ENCODE measurements around the gene IL1RAPL1.

Gene IL1RAPL1

DNA sequence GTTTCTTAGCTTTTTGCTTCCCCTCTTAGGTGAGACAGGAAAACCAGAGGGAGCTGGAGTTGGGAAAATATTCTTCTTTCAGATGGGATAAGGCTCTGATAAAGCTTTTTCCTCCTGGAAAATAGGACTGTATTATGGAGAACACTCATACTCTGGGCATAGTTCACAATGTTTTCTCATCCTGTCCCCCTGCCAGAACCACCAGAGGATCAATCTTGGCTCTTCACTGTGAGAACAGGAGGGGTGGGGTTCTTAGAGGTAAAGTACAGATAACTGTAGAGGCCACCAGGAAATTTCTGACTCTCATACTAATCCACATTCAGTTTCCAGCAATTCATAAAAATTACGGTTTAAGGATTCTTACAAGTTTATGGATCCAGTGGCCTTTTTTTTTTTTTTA, 966.3 kb downstream of the IL1RAPL1 start:
- no peak for DNase-seq

DNA sequence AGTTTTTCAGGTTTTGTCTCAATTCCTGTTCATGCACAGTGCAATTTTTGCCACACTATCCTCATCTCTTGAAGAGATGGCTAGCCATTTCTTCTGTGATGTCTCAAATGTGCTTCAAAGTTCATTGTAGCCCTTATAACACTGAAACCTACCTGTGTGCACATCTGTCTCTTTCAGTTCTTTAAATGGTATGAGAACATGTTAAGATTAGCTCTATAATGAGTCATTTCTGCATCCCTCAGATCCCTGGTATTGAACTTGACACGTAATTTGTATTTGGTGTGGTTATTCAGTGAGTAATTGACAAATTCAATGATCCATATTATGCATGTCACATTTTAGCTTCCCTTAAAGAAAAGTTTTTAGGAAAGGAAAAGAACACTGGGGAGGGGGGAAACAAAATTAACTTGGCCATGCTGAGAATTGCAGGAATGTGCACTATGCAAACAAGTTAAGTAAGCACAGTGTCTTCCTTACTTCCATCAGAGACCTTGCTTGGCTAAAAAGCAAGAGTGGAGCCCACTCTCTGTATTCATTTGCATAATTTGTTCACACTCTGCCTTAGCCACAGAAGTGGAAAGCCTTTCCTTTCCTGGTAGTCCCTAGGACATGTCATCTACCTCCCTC, 968.3 kb downstream of the IL1RAPL1 start:
- DNase-seq, result no peak

DNA sequence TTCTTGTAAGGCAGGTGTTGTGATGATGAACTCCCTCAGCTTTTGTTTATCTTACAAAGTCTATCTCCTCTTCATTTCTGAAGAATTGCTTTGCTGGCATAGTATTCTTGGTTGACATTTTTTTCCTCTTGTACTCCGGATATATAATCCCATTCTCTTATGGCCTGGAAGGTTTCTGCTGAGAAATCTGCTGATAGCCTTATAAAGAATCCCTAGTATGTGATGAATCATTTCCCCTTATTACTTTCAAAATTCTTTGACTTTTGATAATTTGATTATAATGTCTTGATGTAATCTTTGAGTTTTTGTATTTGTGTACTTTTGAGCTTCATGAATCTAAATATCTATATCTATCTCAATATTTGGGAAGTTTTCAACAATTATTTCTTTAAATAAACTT, 972.8 kb downstream of the IL1RAPL1 start:
- no peak for DNase-seq

DNA sequence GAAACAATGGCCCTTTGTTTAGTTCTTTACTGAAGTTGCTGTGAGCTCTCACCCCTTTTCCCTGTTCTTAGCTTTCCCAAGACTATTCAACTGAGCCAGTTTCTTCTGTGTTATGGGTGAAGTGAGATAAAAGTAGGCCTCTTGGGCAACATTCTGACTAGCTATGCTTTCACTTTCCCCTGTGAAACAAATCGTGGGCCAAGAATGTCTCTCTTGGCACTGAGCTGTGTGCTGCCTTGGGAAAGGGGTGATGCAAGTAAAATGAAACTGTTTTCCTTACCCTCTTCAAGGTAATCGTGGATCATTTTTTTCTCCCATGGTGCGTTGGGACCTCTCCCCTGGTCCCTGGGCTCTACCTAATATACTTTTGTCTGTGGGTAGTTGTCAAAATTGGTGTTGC, 974.2 kb downstream of the IL1RAPL1 start:
- DNase-seq, result no peak

DNA sequence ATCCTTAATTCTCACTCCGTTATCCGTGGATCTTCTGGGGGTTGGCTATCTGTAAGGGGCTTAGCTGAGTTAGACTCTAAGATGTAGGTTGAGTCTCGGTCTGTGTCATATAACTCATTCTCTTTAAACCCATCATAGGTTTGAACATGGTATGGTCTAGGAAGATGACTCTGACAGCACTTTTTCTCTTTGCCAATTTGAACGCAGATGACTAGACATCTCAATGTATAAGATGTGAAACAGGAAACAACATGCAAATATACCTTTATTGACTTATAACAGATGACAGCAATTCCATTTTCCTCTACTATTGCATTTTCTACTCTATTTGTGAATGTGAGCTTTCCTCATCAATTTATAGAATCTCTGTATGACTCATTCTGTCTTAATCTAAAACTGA, 993.3 kb downstream of the IL1RAPL1 start:
- DNase-seq, result no peak

DNA sequence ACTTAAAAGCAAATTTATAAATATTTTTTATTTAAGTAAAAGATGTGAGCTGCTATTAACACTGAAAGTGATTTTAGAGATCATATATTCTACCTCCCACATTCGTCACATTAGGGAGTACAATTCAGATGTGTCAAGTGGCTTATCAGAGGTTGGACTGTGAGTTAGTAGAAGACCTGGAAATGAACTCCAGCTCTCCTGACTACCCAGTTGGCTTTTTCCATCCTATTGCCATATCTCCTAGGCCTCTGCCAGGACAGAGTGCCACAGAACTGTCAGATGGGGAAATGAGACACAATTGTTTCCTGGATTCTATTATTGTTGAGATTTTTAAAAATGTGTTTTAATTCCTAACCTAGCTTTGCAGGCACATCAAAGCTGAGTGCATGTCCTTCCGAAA, 994.0 kb downstream of the IL1RAPL1 start:
- DNase-seq, result no peak

DNA sequence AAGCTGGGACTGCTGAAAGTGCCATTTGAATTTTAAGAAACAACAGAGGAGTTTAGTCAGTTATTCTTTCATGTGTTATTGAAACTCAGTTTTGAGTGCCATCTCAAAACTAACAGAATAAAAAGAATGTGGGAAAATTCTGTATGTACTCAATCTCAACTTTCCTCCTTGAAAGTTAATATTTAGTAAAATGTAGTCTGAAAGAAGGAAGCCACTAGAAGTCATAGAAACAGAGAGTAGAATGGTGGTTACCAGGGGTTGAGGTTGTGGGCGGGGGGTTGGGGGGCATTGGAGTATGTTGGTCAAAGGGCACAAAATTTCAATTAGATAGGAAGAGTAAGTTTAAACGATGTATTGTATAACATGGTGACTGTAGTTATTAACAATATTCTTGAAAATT, 999.9 kb downstream of the IL1RAPL1 start:
- no peak for DNase-seq

DNA sequence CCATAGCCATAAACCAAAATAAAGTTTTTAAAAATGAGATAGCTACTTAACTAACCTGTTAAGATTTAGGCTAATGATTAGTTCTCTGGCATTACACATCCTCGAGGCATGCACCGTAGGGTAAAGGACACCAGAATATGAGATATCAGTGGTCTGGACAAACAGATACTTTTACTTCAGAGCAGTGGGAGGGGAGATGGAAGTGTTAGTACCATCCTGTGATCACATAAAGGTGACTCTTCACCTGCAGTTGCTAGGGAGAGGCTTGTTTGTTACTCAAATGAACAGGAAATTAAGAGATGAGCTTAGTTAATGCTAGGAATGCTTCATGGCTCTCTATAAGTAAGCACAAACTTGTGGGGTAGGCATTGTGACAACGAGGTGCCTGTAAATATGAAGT, 1003.7 kb downstream of the IL1RAPL1 start:
- no peak for DNase-seq

DNA sequence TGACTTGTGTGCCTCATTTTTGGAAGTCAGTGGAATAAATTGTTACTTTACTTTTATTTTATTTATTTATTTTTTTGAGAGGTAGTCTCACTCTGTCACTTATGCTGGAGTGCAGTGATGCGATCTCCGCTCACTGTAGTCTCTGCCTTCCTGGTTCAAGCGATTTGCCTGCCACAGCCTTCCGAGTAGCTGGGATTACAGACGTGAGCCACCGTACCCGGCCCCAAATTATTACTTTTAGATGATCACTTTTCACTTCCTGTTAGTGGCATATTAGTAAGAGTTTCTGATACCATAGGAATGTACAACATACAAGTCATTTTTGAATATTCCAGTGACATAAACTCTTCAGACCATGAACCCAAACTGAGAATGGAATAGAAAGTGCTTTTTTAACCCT, 1017.1 kb downstream of the IL1RAPL1 start:
- no peak for DNase-seq

DNA sequence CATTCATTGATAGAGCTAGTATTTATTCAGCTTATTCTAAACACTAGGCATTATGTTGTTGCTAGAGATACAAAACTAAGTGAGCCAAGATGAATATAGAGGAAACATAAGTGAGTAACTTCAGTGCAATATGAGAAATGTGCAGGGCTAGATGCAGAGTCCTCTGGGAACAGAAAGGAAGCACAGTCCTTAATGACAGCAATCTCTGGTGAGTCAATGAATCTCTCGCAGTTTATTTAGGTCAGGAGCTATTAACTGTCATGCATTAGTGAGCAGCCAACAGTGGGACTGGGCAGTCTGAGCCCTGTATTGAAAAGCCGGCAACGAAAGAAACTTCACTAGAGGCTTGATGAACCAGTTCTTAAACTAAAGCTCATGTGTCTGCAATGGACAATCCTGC, 1030.0 kb downstream of the IL1RAPL1 start:
- no peak for DNase-seq

DNA sequence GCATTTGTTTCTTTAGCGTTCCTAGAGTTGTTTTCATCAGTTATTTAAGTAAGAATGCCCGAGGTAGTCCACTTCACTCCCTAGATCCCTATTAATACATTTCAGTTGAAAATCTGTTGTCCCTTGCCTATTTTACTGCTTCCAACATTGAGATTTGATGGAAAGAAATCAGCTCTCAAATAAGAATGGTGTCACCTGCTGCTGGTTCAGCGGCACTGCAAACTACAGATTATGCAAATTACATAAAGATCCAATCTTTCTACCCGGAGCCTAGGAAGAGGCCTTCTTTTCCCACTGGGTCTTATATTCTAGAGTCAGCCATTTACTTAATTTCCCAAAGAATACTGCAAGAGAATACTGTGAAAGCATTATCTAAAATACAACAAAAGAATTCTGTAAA, 1030.5 kb downstream of the IL1RAPL1 start:
- no peak for DNase-seq

DNA sequence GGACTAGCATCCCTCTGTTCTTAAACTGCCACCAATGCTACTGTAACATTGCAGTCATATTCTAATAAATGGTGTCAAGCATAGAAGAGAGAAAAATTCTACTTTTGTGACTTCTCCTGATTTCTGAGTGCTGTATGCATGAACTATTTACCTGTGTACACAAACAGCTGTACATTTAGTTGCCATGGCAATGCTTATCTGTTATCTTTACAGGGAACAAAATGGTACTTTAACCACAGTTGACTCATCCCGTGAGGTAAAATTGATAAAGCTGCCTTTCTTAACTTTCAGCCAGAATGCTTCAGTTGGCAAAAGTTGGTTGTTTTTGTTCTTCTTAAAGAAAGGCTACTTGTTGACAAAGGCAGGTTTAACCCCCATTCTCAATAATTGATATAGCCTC, 1040.6 kb downstream of the IL1RAPL1 start:
- no peak for DNase-seq

DNA sequence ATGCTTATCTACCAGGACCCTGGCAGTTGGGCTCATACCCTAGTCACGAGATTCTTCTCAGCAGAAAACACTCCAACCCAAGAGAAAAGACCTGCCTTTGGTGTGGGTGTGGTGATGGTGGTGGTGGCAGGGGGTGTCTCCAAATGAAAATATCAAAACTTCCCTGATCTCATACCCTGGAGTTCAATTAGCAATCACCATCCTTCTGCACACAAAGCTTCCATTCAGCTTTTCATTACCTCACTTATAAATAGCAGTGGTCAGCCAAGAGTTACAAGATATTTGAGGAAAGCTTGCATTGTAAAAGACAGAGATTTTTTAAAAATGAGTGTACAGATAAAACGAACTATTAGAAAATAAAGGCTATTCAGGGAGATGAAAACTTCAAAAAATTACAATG, 1047.3 kb downstream of the IL1RAPL1 start:
- no peak for DNase-seq

DNA sequence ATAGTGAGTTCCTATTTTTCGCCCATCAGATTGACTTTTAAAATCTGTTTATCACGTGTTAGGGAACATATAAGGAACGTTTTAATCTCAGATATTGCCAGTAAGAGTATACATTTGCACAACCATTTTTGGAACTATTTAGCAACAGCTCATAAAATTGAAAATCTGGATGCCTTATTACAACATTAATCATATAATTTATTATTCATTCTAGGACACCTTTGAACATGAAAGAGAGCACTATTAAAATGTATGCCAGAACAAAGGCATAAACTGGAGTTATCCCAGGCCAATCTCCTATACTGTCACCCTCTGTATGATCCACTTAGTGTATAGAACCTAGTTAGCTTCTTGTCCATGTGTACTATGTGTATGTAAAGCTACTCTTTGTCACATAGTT, 1049.1 kb downstream of the IL1RAPL1 start:
- no peak for DNase-seq

DNA sequence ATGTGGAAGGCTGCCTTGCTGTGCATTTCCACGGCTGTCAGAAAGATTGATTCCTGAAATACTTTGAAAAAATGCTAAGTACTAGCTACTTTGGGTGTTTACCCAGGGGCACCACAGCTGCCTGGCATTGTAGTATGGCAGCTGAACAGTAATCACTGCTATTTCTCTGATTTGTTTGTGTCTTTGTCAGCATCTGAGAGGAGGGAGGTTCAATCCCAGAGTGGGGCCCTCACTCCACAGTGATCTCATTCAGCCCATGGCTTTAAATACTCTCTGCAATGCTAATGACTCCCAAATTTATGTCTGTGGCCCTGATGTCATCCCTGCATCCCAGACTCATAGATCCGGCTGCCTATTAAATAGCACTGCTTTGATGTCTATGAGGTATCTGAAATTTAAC, 1052.9 kb downstream of the IL1RAPL1 start:
- DNase-seq, result no peak

DNA sequence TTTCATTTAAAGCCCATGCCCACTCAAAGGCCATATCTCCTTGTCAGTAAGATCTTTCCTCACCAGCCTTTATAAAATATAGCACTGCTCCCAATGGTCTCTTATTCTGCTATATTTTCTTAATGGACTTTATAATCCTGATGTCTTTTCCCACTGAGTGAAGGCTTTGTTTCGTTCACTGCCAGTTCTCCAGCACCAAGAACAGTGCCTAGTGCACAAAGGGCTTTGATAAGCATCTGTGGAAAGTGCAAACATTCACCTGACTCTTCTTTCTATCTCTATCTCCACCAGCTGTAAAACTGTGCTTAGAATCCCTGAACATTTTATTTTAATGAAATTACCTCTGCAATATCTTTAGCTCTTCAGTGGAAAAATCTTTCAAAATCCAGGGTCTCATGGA, 1054.2 kb downstream of the IL1RAPL1 start:
- DNase-seq, result no peak

DNA sequence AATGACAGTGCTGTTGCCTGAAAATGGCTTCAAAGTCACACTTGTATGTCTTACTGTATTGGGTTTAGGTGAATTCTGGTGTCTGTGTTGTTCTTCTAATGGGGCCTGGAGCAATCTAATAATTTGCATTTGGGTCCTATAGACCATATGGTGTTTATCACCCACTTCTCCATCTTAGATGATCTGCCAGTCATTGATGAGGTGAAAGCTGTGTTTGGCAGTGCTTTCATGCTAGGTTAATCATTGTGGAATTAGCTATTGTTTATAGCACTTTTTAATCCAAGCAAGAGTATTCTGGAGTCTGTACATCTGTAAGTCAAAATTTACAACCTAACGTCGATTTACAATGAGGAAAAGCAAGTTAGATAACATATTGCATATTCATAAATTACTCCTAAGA, 1055.9 kb downstream of the IL1RAPL1 start:
- DNase-seq, result no peak

DNA sequence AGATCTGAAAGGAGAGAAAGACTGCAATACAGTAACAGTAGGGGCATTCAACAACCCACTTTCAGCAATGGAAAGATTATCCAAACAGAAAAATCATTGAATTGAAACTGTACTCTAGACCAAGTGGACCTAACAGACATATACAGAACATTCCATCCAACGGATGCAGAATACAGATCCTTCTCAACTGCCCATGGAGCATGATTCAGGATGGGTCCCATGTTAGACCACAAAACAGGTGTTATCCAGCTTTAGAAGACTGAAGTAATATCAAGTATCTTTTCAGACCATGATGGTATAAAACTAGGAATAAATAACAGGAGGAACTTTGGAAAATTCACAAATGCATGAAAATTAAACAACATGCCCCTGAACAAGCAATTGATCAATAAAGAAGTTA, 1060.9 kb downstream of the IL1RAPL1 start:
- no peak for DNase-seq

DNA sequence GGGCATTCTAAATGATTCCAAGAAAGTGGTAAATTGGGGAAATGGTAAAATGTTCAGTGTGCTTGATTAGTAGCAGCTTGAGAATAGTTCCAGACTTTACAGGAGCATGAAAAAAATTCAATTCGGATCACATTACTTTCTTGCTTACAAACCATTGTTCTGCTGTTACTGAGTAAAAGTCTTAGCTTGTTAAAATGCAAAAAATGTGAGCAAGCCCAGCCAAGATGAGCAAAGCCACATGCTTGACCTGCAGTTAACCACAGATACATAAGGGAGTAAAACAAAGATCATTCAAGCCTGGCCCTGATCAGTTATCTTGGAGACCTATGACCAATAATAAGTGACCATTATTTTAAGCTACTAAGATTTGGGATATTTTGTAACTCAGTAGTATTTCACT, 1065.2 kb downstream of the IL1RAPL1 start:
- no peak for DNase-seq

DNA sequence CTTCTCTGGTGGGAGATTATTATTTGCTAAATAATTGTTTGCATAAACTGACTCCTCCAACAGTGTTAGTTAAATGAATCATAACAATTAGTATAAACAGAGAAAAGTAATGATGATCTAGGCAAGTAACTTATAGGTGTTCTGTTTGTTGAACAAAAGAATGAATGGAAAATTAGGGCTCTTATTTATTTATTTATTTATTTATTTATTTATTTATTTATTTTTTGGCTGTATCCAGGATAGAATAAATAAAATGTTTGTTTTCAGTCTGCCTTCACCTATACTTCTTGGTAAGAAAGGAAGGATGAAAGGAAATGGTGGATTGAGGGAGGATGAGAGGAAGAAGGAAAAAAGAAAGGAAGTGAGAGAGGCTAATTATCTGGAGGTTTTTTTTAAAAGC, 1066.5 kb downstream of the IL1RAPL1 start:
- no peak for DNase-seq

DNA sequence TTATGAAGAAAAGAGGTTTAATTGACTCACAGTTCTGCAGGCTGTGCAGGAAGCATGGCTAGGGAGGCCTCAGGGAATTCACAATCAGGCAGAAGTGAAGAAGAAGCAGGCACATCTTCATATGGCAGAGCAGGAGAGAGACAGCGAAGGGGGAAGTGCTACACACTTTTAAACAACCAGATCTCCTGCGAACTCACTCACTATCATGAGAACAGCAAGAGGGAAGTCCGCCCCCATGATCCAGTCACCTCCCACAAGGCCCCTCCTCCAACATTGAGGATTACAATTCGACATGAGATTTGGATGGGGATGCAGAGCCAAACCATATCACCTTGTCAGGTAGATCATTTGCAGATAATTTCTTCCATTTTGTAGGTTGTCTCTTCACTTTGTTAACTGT, 1072.7 kb downstream of the IL1RAPL1 start:
- no peak for DNase-seq

DNA sequence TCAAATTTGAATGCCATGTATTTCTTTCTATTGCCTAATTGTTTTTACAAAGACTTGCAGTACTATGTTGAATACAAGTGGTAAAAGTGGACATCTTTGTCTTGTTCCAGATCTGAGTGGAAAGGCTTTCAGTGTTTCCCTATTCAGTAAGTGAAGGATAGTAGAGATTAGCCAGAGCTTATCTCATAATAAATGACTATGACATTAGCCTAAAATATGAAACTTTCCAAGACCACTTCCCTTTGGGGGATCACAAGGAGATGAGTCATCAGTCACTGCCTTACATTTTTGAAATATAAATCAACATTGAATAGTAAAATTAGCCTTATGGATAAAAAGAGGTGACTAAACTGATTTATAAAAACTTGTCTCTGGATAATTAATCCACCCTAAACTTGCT, 1074.0 kb downstream of the IL1RAPL1 start:
- DNase-seq, result no peak

DNA sequence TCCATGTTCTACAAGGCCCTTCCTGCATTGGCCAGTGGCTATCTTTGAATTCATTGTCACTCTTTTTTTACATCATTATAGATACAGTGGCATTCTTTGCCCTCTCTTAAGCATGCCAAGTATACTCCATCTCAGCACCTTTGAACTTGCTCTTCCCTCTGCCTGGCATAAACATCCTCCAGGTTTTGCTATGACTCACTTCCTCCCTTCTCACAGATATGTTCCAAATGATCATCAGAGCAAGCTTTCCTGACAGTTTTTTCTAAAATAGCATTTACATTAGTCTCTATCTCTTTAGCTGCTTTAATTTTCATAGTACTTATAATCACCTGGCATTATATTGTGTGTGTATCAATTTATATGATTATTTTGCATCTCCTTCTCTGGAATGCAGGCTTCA, 1074.9 kb downstream of the IL1RAPL1 start:
- no peak for DNase-seq

DNA sequence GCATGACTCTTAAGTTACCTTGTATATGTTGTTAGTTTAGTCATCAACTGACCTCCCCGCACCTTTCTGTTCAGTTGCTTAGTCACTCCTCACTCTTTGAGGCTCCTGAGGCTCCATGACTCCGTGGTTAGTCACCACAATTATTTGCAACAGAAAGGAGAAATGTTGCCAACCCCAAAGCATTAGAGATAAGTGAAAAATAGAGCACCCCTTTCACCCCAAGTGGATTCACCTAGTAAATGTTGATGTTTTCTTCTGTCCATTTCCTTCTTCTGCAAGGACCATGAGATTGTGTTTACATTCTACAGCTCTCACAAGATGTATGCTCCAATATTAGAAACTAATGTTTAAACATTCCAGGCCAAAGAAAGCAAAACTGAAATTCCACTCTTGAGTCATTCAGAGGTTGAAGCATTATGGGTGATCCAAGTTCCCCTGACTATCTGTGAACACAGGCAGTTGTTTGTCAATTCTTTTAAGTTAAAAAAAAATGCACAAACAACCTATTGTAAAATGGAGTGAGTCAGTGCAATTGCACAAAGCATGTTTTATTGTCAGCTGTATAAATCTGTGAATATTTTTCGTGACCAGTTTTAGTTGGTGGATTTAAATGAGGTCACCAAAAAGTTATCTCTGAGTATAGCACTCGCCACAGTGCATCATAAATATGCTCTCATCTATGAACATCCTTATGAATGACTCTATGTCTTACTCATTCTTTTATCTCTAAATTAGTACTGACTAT, 1075.7 kb downstream of the IL1RAPL1 start:
- no peak for DNase-seq

DNA sequence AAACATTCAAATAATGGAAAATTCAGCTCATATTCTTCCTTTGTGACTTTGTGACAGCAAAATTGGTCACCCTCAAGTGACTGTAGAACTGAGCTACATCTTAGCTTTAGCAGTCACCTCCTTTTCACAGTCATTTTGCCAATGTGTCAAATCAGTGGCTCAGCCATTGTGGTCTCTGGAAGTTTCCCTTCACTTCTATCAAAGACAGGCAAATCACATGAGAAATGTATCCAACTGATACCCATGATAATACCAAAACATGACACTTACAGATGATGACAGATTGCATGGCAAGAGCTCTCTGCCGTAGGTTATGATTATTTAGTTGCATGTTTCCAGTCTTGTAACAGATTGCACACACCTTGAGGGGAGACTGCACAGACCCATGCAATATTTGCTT, 1078.3 kb downstream of the IL1RAPL1 start:
- no peak for DNase-seq
